AG10803 (cell line): ENCODE data around the gene TMEM165.

Experiments
- DNase-seq: peaks from one replicate; pipeline ENCODE4 v3.0.0; 2010; ENCODE audit warnings: low read depth
- H3K4me3 ChIP-seq: 2 replicates; pipeline ENCODE4 v1.5.1; 2011; ENCODE audit warnings: mild to moderate bottlenecking, low read length, control low read depth
- TF ChIP-seq, protein P1 (sequence below): conservative IDR thresholded peaks from 2 replicates; pipeline ENCODE4 v1.5.1; 2011; ENCODE audit warnings: mild to moderate bottlenecking, low read length, control low read depth, inconsistent platforms

The TMEM165 gene

DNA sequence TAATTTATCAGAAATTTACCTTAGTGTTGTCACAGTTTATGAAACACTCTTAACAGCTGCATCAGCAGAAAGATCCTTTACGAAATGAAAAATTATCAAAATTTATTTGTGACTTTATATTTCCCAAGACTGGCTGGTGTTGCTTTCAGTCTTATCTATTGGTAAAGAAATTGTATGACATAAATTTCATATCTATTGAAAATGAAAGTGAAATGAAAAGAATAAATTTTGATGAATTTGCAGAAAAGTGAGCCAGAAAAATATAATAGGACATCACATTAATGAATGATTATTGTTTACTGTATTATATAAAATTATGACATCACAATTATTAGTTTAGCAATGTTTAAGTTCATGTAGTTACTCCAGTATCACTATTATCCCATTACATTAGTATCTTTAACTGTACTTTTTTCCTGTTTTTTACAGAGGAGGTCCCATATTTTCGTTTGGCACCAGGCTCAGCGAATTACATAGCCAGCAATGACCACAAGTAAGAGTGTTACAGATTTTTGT, 13.2 kb upstream of the TMEM165 start:
- H3K4me3 ChIP-seq = no peak overlapping the region
- TF ChIP-seq, protein P1, sequence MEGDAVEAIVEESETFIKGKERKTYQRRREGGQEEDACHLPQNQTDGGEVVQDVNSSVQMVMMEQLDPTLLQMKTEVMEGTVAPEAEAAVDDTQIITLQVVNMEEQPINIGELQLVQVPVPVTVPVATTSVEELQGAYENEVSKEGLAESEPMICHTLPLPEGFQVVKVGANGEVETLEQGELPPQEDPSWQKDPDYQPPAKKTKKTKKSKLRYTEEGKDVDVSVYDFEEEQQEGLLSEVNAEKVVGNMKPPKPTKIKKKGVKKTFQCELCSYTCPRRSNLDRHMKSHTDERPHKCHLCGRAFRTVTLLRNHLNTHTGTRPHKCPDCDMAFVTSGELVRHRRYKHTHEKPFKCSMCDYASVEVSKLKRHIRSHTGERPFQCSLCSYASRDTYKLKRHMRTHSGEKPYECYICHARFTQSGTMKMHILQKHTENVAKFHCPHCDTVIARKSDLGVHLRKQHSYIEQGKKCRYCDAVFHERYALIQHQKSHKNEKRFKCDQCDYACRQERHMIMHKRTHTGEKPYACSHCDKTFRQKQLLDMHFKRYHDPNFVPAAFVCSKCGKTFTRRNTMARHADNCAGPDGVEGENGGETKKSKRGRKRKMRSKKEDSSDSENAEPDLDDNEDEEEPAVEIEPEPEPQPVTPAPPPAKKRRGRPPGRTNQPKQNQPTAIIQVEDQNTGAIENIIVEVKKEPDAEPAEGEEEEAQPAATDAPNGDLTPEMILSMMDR = no peak
- DNase-seq = no peak

DNA sequence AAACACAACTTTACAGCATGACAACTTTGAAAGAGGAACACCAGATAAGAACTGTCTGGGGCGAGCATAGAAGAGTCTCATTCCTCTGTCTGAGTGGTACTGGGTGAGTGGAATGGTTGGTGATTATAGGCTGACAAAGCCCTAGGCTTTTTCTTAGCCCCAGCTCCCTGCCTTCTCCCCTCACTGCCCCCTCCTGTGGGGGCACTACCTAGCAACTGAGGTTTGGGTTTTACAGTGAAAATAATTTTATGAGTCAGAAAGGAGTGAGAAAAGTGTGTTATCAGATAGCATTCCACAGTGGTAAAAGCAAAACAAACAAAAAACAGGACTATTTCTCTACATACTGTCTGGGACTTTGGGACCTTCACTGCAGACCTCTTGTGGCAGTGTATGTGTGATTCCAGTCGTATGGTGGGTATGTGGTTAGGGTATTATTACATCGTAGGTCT, 10.5 kb upstream of the TMEM165 start:
- no peak overlapping the region for H3K4me3 ChIP-seq
- no peak for DNase-seq
- TF ChIP-seq, protein P1 = no peak

DNA sequence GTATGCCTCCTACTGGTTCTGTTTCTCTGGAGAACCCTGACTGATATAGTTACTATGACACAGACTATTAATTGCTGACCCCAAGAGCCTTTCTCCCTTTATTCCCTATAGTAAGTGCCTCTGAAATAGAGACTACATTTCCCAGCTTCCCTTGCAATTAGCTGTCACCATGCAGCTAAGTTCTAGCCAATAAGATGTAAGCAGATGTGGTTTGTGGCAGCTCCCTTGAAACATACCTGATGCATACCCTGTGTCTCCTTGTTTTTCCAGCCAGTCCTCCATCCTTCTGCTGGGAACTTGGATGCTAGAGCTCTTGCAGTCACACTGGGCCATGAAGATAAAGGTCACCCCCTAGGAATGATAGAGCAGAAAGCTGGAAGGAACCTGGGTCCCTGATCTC, 9.7 kb upstream of the TMEM165 start:
- DNase-seq = peak; percentile 21
- TF ChIP-seq, protein P1 = no peak
- no peak overlapping the region for H3K4me3 ChIP-seq

DNA sequence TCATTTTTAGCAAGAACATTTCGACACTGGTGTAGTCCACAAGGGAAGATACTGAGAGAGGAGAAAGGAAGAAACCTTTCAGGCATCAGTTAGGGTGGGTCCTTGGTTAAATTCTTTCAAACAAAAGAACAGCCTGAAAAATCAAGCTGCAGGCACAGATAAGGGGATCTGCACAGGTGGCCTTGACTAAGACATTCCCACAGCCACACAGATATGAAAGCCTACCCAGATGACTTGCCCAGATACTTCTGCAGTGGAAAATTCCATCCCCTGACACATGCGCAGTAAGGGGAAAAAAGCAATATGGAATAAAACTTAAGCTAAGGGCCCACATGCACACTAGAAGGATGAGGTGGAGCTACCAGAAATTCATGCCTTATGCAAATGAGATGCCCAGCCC, 8.9 kb upstream of the TMEM165 start:
- TF ChIP-seq, protein P1 = no peak
- no peak for DNase-seq
- no peak overlapping the region for H3K4me3 ChIP-seq

DNA sequence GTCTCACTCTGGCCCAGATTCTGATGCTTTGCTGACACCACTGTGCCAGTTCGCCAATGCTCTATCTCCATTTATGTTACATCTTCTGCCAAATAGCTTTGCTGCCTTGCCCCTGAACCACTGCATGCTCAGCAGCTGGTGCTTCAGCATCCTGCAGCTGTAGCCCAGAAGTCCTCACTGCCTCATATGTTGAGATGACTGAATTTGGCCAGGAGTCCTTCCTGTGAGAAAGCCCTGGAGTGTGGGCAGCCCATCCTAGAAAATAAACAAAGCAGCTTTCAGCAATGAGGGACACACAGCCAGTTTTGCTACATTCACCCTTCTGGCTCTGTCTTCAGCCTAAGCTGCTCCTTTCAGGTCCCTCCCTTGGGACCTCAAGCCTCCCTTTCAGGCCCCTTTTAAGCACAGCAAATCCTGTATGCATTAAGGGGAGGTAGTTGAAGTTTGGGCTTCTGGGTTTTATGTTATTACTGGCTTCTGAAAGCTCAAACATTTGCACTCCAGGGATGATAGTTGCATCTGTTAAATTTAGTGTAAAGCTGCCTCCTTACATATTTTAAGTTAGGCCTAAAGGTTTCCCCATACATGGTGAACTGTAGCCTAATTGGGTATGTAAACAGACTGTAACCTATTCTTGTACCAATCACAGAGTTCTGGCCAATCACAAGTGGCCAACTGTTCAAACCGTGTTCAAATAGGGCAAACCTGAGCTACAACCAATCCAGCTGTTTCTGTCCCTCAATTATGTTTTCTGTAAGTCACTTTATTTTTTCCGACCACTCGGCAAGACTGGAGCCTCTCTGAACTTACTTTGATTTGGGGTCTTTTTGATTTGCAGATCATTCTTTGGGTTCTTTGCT, 2.1 kb upstream of the TMEM165 start:
- no peak overlapping the region for H3K4me3 ChIP-seq
- TF ChIP-seq, protein P1 = no peak
- peak; percentile 36 for DNase-seq

DNA sequence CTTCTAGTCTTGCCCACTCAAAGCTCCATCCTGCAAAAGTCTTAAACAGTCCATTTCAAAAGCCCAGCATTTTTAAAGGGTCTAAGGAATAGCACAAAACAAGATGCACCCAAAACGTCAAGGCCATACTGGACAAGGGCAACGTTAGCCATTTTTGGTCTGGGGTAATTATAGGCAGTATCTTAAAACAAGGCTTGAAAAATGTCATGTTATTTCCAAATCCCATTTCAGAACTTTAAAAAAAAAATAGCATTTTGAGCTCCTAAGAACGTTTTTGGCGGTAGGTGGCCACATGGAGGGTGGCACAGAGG, 584 bp upstream of the TMEM165 start:
- no peak for DNase-seq
- TF ChIP-seq, protein P1 = peak; percentile 32
- peak overlapping the region; percentile 84 for H3K4me3 ChIP-seq
